ENCODE data around the gene NEU4. TPM values are rescaled to one million over a fixed set of nuclear protein-coding genes. Genes with fewer than 3 reads are reported as not detected.

Gene NEU4
- total and polyA plus RNA-seq, 10 donors: 0.04 to 1.9 (median 0.32) TPM; not detected in 3

DNA sequence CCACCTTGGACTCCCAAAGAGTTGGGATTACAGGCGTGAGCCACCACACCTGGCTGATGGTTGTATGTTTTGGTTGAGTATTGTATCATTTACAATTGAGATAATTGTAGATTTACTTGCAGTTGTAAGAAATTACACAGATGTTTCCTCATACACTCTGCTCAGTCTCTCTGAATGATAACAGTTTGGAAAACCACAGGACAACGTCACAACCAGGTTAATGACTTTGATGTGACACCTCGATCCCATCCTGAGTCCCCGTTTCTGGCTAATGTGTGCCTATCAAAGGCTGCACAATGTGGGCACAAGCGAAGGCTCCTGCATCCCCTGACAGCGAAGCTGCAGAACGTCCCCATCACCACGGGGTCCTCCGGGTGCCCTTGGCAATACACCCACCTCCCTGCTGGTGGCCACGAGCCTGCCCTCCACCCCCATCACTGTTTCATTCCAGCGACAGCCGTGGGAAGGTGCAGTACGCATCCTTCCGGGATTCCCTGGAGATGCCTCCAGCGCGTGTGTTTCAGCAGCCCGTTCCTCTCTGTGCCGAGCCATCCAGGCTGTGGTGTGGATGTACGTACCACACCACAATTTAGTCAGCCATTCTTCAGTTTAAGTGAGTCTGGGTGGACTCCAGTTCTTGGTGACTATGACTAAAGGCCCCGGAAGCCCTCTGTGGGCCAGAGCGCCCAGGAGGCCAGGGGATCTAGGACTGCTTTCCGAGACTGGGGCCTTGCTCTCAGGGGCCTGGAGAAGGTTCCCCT lies 54.0 kb downstream of the NEU4 start:
- 78 to 84% (median 83%) methylated on average over 13 to 22 of the region's 22 CpGs for WGBS, 5 donors
- Histone ChIP-seq H3K4me3 (peak overlapping the region in 3 of 8 donors; percentile 19 to 62 (median 20)), H3K27ac (peak overlapping the region in 5 of 8 donors; percentile 24 to 85 (median 59)), H3K36me3 (no peaks in the 10 kb centered on the region), H3K4me1 (peaks cover 7 to 74% (median 51%) of the 10 kb centered on the region in 6 donors), H3K9me3 (no peaks in the 10 kb centered on the region), H3K27me3 (replicated peaks in 1 of 7) (peaks cover 0 to 88% (median 35%) of the 10 kb centered on the region in 7 donors)
- TF ChIP-seq POLR2A (IDR thresholded peaks at IDR 0.05): no peak
- no peak for TF ChIP-seq POLR2AphosphoS5 (IDR thresholded peaks at IDR 0.05)
- TF ChIP-seq, protein P1, sequence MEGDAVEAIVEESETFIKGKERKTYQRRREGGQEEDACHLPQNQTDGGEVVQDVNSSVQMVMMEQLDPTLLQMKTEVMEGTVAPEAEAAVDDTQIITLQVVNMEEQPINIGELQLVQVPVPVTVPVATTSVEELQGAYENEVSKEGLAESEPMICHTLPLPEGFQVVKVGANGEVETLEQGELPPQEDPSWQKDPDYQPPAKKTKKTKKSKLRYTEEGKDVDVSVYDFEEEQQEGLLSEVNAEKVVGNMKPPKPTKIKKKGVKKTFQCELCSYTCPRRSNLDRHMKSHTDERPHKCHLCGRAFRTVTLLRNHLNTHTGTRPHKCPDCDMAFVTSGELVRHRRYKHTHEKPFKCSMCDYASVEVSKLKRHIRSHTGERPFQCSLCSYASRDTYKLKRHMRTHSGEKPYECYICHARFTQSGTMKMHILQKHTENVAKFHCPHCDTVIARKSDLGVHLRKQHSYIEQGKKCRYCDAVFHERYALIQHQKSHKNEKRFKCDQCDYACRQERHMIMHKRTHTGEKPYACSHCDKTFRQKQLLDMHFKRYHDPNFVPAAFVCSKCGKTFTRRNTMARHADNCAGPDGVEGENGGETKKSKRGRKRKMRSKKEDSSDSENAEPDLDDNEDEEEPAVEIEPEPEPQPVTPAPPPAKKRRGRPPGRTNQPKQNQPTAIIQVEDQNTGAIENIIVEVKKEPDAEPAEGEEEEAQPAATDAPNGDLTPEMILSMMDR (IDR thresholded peaks at IDR 0.05 in 8 of 11, conservative IDR thresholded peaks at IDR 0.05 in 3 of 11): no peak
- intact Hi-C loops (cut with DNase I; ENCODE audit: low total_unique reads): no loop called here
- no peak for DNase-seq

DNA sequence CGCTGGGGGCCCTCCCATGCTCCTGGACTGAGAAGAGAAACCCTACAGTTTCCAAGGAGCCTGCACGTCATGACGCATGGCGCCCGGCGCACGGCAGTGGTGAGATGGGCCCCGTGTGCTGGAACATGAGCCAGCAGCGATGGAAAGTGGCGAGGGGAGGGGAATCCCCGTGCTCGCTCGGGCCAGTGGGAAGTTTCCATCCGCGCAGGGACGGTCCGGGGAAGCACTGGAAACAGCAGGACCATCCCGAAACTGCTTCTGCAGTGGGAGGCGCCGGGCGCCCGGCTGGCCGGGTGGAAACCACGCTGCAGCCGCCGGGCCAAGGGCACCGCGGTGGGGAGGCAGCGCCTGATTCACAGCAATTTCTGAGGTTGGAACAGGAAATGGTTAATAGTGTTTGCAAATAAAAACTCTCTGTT lies 54.6 kb downstream of the NEU4 start:
- peak overlapping the region in 5 of 8 donors; percentile 24 to 85 (median 59) for H3K27ac ChIP-seq
- H3K27me3 ChIP-seq (replicated peaks in 1 of 7): peaks cover 0 to 89% (median 35%) of the 10 kb centered on the region in 7 donors
- no peaks in the 10 kb centered on the region for H3K9me3 ChIP-seq
- 4 to 20% (median 9%) methylated on average over 25 to 29 of the region's 29 CpGs for WGBS, 5 donors
- peaks cover 7 to 75% (median 52%) of the 10 kb centered on the region in 6 donors for H3K4me1 ChIP-seq
- TF ChIP-seq POLR2AphosphoS5 (IDR thresholded peaks at IDR 0.05) (peak; percentile 13 to 49 (median 45)), POLR2A (IDR thresholded peaks at IDR 0.05) (no peak)
- TF ChIP-seq, protein P1 (IDR thresholded peaks at IDR 0.05 in 8 of 11, conservative IDR thresholded peaks at IDR 0.05 in 3 of 11): no peak
- H3K4me3 ChIP-seq: peak overlapping the region in 3 of 8 donors; percentile 19 to 62 (median 20)
- H3K36me3 ChIP-seq: no peaks in the 10 kb centered on the region
- no peak for DNase-seq
- intact Hi-C loops (cut with DNase I; ENCODE audit: low total_unique reads): no loop called here

DNA sequence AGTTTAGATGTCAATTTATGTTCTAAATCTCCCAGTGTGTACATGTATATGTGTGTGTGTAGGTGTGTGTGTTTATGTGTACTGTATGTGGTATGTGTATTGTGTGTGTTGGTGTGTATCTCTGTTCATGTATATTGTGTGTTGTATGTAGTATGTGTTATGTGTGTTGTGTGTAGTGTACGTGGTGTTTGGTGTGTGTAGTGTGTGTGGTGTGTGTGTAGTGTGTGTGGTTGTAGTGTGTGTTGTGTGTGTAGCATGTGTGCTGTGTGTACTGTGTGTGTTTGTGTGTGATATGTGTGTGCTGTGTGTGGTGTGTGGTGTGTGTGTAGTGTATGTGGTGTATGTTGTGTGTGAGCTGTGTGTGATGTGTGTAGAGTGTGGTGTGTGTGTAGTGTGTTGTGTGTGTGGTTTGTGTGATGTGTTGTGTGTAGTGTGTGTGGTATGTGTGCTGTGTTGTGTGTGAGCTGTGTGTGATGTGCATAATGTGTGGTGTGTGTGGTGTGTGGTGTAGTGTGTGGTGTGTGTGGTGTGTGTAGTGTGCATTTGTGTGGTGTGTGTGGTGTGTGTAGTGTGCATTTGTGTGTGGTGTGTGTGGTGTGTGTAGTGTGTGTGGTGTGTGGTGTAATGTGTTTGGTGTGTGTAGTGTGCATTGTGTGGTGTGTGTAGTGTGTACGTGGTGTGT lies 55.3 kb downstream of the NEU4 start:
- TF ChIP-seq POLR2A (IDR thresholded peaks at IDR 0.05) (no peak), POLR2AphosphoS5 (IDR thresholded peaks at IDR 0.05) (no peak)
- TF ChIP-seq, protein P1 (IDR thresholded peaks at IDR 0.05 in 8 of 11, conservative IDR thresholded peaks at IDR 0.05 in 3 of 11): no peak
- intact Hi-C loops (cut with DNase I; ENCODE audit: low total_unique reads): no loop called here
- no peaks in the 10 kb centered on the region for H3K9me3 ChIP-seq
- peak overlapping the region in 4 of 8 donors; percentile 48 to 85 (median 59) for H3K27ac ChIP-seq
- H3K4me3 ChIP-seq: peak overlapping the region in 1 of 8 donors; percentile 62
- no peak for DNase-seq
- H3K27me3 ChIP-seq (replicated peaks in 1 of 7): peaks cover 0 to 87% (median 35%) of the 10 kb centered on the region in 7 donors
- WGBS, 5 donors: 72 to 93% (median 84%) methylated on average over 2 of the region's 2 CpGs
- H3K4me1 ChIP-seq: peaks cover 7 to 75% (median 46%) of the 10 kb centered on the region in 6 donors
- no peaks in the 10 kb centered on the region for H3K36me3 ChIP-seq

DNA sequence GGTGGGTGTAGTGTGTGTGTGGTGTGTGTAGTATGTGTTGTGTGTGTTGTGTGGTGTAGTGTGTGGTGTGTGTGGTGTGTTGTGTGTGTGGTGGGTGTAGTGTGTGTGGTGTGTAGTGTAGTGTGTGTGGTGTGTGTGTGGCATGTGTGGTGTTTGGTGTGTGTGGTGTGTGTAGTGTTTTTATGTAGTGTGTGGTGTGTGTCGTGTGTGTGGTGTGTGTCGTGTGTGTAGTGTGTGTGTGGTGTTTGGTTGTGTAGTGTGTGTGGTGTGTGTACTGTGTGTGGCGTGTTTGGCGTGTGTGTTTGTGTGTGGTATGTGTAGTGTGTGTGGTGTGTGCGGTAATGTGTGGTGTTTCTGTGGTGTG lies 55.8 kb downstream of the NEU4 start:
- H3K4me1 ChIP-seq: peaks cover 7 to 75% (median 41%) of the 10 kb centered on the region in 6 donors
- no peak overlapping the region for H3K4me3 ChIP-seq
- intact Hi-C loops (cut with DNase I; ENCODE audit: low total_unique reads): no loop called here
- peak overlapping the region in 3 of 8 donors; percentile 48 to 85 (median 59) for H3K27ac ChIP-seq
- TF ChIP-seq POLR2A (IDR thresholded peaks at IDR 0.05) (peak in 1 of 3 donors; percentile 1), POLR2AphosphoS5 (IDR thresholded peaks at IDR 0.05) (no peak)
- TF ChIP-seq, protein P1 (IDR thresholded peaks at IDR 0.05 in 8 of 11, conservative IDR thresholded peaks at IDR 0.05 in 3 of 11): no peak
- no peak for DNase-seq
- 94 to 96% (median 96%) methylated on average over 5 of the region's 5 CpGs for WGBS, 5 donors
- no peaks in the 10 kb centered on the region for H3K9me3 ChIP-seq
- no peaks in the 10 kb centered on the region for H3K36me3 ChIP-seq
- H3K27me3 ChIP-seq (replicated peaks in 1 of 7): peaks cover 0 to 90% (median 35%) of the 10 kb centered on the region in 7 donors

Measured in spleen (tissue), 11 donors.